ENCODE results near the gene RAD9A.
A peak's percentile ranks its signal among the peaks of the same experiment; 100 is the strongest.

GRCh38 chr11:67374571-67375281 is 17.1 kb upstream of the RAD9A start:
- no peak for TF ChIP-seq POLR2AphosphoS5 (IDR thresholded peaks at IDR 0.05; ENCODE audit: low read depth)
- TF ChIP-seq, protein P1, sequence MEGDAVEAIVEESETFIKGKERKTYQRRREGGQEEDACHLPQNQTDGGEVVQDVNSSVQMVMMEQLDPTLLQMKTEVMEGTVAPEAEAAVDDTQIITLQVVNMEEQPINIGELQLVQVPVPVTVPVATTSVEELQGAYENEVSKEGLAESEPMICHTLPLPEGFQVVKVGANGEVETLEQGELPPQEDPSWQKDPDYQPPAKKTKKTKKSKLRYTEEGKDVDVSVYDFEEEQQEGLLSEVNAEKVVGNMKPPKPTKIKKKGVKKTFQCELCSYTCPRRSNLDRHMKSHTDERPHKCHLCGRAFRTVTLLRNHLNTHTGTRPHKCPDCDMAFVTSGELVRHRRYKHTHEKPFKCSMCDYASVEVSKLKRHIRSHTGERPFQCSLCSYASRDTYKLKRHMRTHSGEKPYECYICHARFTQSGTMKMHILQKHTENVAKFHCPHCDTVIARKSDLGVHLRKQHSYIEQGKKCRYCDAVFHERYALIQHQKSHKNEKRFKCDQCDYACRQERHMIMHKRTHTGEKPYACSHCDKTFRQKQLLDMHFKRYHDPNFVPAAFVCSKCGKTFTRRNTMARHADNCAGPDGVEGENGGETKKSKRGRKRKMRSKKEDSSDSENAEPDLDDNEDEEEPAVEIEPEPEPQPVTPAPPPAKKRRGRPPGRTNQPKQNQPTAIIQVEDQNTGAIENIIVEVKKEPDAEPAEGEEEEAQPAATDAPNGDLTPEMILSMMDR (conservative IDR thresholded peaks at IDR 0.05; ENCODE audit: low read depth in 2 of 2) = no peak
- TF ChIP-seq, protein P2, sequence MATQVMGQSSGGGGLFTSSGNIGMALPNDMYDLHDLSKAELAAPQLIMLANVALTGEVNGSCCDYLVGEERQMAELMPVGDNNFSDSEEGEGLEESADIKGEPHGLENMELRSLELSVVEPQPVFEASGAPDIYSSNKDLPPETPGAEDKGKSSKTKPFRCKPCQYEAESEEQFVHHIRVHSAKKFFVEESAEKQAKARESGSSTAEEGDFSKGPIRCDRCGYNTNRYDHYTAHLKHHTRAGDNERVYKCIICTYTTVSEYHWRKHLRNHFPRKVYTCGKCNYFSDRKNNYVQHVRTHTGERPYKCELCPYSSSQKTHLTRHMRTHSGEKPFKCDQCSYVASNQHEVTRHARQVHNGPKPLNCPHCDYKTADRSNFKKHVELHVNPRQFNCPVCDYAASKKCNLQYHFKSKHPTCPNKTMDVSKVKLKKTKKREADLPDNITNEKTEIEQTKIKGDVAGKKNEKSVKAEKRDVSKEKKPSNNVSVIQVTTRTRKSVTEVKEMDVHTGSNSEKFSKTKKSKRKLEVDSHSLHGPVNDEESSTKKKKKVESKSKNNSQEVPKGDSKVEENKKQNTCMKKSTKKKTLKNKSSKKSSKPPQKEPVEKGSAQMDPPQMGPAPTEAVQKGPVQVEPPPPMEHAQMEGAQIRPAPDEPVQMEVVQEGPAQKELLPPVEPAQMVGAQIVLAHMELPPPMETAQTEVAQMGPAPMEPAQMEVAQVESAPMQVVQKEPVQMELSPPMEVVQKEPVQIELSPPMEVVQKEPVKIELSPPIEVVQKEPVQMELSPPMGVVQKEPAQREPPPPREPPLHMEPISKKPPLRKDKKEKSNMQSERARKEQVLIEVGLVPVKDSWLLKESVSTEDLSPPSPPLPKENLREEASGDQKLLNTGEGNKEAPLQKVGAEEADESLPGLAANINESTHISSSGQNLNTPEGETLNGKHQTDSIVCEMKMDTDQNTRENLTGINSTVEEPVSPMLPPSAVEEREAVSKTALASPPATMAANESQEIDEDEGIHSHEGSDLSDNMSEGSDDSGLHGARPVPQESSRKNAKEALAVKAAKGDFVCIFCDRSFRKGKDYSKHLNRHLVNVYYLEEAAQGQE (IDR thresholded peaks at IDR 0.05; ENCODE audit: unreplicated experiment) = no peak
- peak; percentile 16 for TF ChIP-seq EZH2 (IDR thresholded peaks at IDR 0.05; ENCODE audit: low read depth, unreplicated experiment)
- TF ChIP-seq ZNF114 (CRISPR knock-in tag; IDR thresholded peaks at IDR 0.05) = no peak
- TF ChIP-seq, protein P3, sequence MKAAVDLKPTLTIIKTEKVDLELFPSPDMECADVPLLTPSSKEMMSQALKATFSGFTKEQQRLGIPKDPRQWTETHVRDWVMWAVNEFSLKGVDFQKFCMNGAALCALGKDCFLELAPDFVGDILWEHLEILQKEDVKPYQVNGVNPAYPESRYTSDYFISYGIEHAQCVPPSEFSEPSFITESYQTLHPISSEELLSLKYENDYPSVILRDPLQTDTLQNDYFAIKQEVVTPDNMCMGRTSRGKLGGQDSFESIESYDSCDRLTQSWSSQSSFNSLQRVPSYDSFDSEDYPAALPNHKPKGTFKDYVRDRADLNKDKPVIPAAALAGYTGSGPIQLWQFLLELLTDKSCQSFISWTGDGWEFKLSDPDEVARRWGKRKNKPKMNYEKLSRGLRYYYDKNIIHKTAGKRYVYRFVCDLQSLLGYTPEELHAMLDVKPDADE (IDR thresholded peaks at IDR 0.05) = no peak
- TF ChIP-seq JUNB (IDR thresholded peaks at IDR 0.05; ENCODE audit: unreplicated experiment) = no peak
- TF ChIP-seq EZH2phosphoT487 (IDR thresholded peaks at IDR 0.05; ENCODE audit: unreplicated experiment) = no peak
- no peak for TF ChIP-seq CREB1 (CRISPR knock-in tag; IDR thresholded peaks at IDR 0.05; ENCODE audit: low read depth)
- no peak for TF ChIP-seq ZNF331 (CRISPR knock-in tag; IDR thresholded peaks at IDR 0.05; ENCODE audit: low read depth)

All from GM23338 (cell line).